ENCODE measurements around the gene GPR42. TPM values are rescaled to one million over a fixed set of nuclear protein-coding genes. Genes with fewer than 3 reads are reported as not detected.

The GPR42 gene
- total RNA-seq, 1 donor from 2014 or later, result not detected

DNA sequence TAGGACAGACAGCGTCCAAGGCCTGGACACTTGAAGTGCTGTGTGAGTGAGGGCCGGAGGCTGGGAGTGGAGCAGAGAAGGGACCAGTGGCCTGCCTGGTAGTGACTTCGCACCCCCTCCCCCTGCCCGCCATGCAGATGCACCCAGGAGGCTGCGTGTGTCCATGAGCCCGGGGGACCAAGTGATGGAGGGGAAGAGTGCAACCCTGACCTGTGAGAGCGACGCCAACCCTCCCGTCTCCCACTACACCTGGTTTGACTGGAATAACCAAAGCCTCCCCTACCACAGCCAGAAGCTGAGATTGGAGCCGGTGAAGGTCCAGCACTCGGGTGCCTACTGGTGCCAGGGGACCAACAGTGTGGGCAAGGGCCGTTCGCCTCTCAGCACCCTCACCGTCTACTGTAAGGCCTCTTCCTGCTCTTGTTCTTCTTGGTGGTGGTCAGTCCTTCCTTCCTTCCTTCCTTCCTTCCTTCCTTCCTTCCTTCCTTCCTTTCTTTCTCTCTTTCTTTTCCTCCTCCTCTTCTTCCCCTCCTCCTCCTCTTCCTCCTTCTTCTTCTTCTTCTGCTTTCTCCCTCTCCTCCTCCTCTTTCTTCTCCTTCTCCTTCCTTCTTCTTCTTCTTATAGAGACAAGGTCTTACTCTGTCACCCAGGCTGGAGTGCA lies 29.2 kb upstream of the GPR42 start:
- Mint-ChIP-seq H3K36me3 (ENCODE audit: low read depth) (no peaks in the 10 kb centered on the region), H3K27ac (ENCODE audit: unreplicated experiment) (no peak overlapping the region), H3K27me3 (ENCODE audit: low read depth) (peaks cover 44% of the 10 kb centered on the region), H3K4me3 (ENCODE audit: unreplicated experiment) (no peak overlapping the region), H3K4me1 (ENCODE audit: low read depth) (no peaks in the 10 kb centered on the region), H3K9me3 (ENCODE audit: low read depth) (no peaks in the 10 kb centered on the region)
- TF ChIP-seq, protein P1, sequence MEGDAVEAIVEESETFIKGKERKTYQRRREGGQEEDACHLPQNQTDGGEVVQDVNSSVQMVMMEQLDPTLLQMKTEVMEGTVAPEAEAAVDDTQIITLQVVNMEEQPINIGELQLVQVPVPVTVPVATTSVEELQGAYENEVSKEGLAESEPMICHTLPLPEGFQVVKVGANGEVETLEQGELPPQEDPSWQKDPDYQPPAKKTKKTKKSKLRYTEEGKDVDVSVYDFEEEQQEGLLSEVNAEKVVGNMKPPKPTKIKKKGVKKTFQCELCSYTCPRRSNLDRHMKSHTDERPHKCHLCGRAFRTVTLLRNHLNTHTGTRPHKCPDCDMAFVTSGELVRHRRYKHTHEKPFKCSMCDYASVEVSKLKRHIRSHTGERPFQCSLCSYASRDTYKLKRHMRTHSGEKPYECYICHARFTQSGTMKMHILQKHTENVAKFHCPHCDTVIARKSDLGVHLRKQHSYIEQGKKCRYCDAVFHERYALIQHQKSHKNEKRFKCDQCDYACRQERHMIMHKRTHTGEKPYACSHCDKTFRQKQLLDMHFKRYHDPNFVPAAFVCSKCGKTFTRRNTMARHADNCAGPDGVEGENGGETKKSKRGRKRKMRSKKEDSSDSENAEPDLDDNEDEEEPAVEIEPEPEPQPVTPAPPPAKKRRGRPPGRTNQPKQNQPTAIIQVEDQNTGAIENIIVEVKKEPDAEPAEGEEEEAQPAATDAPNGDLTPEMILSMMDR (IDR thresholded peaks at IDR 0.05), result no peak
- peak; percentile 69 for DNase-seq (ENCODE audit: low spot score)

DNA sequence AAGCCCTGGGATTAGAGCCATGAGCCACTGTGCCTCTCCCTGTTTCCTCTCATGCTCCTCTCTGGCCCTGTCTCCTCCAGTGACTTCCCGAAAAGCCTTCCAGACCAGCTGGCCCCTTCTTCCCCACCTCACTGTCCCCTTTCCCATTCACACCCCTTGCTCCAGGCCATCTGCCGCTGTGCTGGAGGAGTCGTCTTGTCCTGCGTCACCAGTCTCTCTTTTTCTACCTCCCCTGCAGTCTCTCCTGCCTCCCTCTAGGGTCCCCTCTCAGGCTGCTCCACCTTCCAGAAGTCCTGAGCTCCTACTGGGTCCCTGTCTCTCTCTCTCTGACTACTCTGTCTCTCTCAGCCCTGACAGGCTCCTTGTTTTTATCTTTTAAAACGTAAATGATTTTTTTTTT lies 28.4 kb upstream of the GPR42 start:
- TF ChIP-seq, protein P1 (IDR thresholded peaks at IDR 0.05), result no peak
- Mint-ChIP-seq H3K4me3 (ENCODE audit: unreplicated experiment) (no peak overlapping the region), H3K4me1 (ENCODE audit: low read depth) (no peaks in the 10 kb centered on the region), H3K27me3 (ENCODE audit: low read depth) (peaks cover 45% of the 10 kb centered on the region), H3K36me3 (ENCODE audit: low read depth) (no peaks in the 10 kb centered on the region), H3K9me3 (ENCODE audit: low read depth) (no peaks in the 10 kb centered on the region), H3K27ac (ENCODE audit: unreplicated experiment) (no peak overlapping the region)
- DNase-seq (ENCODE audit: low spot score), result peak; percentile 64

DNA sequence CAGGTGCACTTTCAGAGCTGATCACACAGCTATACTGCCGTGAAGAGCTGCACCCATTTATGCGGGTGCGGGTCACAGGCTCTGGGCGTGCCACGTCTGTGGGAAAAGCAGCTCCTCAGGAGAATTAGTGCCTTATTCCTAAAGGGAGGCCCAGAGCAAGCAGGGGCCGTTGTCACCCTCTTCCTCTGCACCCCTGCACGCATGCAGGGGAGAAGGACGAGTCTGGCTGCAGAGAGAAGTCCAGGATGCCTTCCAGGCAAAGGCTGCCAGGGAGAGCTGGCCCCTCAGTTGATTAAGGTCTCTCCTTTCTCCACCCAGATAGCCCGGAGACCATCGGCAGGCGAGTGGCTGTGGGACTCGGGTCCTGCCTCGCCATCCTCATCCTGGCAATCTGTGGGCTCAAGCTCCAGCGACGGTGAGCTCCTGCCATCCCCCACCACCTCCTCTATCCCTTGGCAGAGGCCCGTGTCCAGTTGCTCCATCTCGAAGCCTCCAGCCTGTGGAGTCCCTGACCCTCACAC lies 26.3 kb upstream of the GPR42 start:
- Mint-ChIP-seq H3K4me3 (ENCODE audit: unreplicated experiment) (no peak overlapping the region), H3K27ac (ENCODE audit: unreplicated experiment) (no peak overlapping the region), H3K36me3 (ENCODE audit: low read depth) (peaks cover 1% of the 10 kb centered on the region), H3K9me3 (ENCODE audit: low read depth) (no peaks in the 10 kb centered on the region), H3K4me1 (ENCODE audit: low read depth) (no peaks in the 10 kb centered on the region), H3K27me3 (ENCODE audit: low read depth) (peaks cover 61% of the 10 kb centered on the region)
- peak; percentile 59 for DNase-seq (ENCODE audit: low spot score)
- TF ChIP-seq, protein P1 (IDR thresholded peaks at IDR 0.05), result no peak

DNA sequence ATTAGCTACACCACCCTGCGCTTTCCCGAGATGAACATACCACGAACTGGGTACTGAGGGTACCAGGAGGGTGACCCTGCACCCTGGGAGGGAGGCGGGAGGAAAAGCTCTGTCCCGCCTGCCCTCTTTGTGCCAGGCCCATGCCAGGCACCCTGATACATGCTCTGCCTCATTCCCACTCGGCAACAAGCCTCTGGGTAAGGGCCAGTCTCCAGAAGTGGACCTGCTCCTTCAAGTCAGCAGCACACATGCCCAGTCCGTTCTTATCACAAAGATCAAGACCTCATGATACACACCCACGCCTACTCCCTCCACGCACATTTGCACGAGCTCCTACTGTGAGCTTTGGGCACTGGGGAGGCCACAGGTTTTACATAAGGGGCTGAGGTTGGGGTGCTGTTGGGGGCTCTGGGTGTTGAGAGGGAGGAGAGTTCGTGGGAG lies 25.2 kb upstream of the GPR42 start:
- Mint-ChIP-seq H3K4me3 (ENCODE audit: unreplicated experiment) (no peak overlapping the region), H3K4me1 (ENCODE audit: low read depth) (no peaks in the 10 kb centered on the region), H3K9me3 (ENCODE audit: low read depth) (no peaks in the 10 kb centered on the region), H3K27me3 (ENCODE audit: low read depth) (peaks cover 58% of the 10 kb centered on the region), H3K36me3 (ENCODE audit: low read depth) (peaks cover 1% of the 10 kb centered on the region), H3K27ac (ENCODE audit: unreplicated experiment) (no peak overlapping the region)
- DNase-seq (ENCODE audit: low spot score), result no peak
- TF ChIP-seq, protein P1 (IDR thresholded peaks at IDR 0.05), result no peak

DNA sequence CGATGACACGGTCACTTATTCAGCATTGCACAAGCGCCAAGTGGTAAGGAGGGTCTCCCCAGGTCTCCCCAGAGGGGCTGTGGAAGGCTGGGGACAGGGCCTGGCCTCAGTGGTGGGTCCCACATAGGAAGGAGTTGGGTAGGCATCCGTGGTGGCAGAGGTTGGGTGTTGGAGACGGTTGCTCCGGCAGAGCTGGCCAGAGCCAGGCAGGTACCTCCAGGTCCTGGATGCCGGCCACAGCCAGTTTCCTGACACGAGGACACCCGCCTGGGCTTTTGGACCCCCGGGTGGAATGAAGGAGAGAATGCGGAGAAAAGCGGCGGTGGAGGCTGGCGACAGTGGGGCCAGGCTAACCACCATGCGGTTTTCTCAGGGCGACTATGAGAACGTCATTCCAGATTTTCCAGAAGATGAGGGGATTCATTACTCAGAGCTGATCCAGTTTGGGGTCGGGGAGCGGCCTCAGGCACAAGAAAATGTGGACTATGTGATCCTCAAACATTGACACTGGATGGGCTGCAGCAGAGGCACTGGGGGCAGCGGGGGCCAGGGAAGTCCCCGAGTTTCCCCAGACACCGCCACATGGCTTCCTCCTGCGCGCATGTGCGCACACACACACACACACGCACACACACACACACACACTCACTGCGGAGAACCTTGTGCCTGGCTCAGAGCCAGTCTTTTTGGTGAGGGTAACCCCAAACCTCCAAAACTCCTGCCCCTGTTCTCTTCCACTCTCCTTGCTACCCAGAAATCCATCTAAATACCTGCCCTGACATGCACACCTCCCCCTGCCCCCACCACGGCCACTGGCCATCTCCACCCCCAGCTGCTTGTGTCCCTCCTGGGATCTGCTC lies 24.4 kb upstream of the GPR42 start:
- Mint-ChIP-seq H3K4me3 (ENCODE audit: unreplicated experiment) (no peak overlapping the region), H3K27me3 (ENCODE audit: low read depth) (peaks cover 54% of the 10 kb centered on the region)

More for the DNA sequence above, 24.4 kb upstream of the GPR42 start:
- Mint-ChIP-seq H3K27ac (ENCODE audit: unreplicated experiment) (no peak overlapping the region), H3K36me3 (ENCODE audit: low read depth) (peaks cover 1% of the 10 kb centered on the region), H3K4me1 (ENCODE audit: low read depth) (no peaks in the 10 kb centered on the region), H3K9me3 (ENCODE audit: low read depth) (no peaks in the 10 kb centered on the region)
- no peak for DNase-seq (ENCODE audit: low spot score)
- TF ChIP-seq, protein P1 (IDR thresholded peaks at IDR 0.05), result no peak

Data from chondrocyte (in vitro differentiated cells).